ENCODE results near the gene CENPB.

CENPB gene

GRCh38 chr20:3766422-3767109 lies 20.0 kb downstream of the CENPB start:
- DNase-seq (ENCODE audit: low read depth, low spot score) = no peak

GRCh38 chr20:3765171-3765882 lies 21.2 kb downstream of the CENPB start:
- DNase-seq (ENCODE audit: low read depth, low spot score) = no peak

DNA sequence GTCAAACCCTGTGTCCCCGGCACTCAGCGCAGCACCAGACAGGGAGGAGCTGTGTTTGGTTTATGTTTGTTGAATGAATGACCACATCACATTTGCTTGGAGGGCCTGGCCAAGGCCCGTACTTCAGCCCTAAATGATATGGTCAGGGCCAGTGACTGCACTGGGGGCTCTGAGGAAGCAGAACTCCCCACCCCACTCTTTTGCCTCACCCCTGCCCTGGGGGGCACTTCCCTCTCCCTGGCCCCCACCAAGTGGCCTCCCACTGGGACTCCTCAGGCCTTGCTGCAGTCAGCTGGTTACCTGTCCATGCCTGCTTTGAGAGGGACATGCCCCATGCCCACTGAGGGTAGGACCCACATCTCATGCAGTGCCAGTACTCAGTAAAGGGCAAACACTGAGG lies 21.9 kb downstream of the CENPB start:
- DNase-seq (ENCODE audit: low read depth, low spot score) = no peak

- DNase-seq (ENCODE audit: low read depth, low spot score) = no peak
These were observed 22.6 kb downstream of the CENPB start for GRCh38 chr20:3763671-3764601.

DNA sequence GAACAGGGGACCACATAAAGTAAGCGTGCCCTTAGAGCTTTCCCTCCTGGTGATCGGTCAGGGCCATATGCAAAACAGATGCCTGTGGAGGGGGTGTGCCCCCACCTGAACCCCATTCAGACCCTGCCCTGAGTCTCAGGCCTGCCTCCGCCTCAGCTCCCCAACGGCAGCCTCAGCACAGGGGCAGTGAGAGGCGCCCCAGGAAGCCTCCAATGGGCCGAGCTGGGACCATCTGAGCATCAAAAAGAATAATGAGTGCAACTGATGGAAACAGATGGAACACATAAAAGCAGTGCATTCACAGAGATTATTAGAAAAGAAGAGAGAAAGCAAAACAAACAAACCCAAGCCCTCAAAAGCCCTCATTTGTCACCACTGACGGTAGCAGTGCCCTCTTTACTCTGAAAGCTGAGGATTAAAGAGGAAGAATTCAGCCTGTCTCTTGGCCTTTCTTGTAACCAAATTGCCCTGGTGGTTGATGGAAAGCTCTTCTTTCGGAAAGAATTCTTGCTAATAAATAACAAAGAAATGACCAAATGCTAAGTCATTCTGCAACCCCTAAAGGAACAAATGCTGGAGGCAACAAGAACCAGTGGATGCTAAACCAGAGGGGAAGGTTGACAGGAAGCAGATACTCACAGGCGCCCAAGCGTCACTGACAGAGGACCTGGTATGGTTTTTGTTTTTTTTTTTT lies 25.7 kb downstream of the CENPB start:
- DNase-seq (ENCODE audit: low read depth, low spot score) = no peak

DNA sequence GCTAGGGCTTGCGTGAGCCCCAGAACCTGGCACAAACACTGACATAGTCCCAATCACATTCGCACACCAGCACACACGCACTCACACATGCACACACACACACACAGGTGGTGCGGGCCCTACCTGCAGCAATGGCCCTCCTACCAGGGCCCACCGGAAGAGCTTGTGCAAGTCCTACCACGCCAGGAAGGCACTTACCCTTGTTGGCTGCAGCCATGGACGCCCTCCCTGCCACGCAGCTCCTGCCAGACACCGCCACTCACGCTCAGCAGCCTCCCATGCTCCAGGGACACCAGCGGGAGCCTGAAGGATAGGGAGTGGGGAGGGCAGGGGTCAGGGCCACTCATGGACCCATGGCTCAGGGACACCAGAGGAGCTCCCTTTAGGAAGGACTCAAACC lies 26.7 kb downstream of the CENPB start:
- no peak for DNase-seq (ENCODE audit: low read depth, low spot score)

DNA sequence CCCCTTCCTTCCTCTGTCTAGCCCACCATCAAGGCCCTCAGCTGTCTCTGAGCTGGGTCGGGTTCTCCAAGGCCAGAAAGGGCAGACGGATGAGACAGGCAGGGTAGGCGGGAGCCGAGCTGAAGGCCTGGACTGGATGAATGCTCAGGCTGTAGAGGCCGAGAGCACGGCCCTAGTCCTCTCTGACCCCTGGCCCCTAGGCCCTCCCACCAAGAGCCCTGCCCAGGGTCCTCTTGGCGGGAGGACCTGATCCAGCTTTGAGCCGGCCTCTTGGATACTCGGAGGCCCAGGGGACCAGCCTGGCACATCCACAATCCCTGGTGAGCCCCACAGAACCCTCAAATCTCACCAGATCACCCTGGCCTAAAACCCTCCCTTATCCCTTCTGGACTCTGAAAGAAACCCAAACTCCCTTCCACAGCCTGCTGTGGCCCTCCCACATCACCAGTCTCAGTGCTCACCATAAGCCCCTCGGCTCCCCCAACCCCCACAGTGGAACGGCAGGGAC lies 27.2 kb downstream of the CENPB start:
- no peak for DNase-seq (ENCODE audit: low read depth, low spot score)

GRCh38 chr20:3758566-3758965 lies 28.0 kb downstream of the CENPB start:
- no peak for DNase-seq (ENCODE audit: low read depth, low spot score)

- no peak for DNase-seq (ENCODE audit: low read depth, low spot score)
These were observed 29.3 kb downstream of the CENPB start for GRCh38 chr20:3757268-3757667.

DNA sequence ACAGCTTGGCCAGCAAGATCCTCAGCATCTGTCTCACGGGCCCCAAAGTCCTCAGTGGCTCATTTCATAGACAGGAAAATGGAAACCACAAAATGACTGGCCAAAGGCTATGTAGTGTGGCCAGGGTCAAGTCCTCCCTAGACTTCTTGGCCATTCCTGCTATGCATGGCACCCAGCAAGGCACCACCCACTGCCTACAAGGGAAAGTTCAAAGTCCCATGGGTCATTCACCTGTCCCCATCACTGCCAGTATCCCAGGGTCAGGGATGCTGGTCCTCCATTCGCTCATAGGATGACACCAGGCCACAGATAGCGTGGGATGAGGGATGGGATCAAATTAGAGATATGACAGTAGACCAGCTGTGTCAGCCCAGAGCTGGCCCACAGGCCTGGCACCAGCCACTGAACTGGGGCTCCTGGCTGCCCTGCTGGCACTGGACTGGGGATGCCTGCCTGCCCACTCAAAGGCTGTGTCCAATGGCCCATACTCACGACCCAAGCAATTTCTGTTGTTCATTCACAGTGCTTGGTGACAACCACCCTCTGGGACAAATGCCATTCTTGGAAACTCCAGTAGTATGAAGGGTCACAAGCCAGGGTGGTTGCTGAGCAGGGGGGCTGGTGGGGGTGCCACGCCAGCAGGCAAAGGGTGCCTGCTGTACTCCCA lies 30.6 kb downstream of the CENPB start:
- DNase-seq (ENCODE audit: low read depth, low spot score) = no peak

- DNase-seq (ENCODE audit: low read depth, low spot score) = no peak
These were observed 31.3 kb downstream of the CENPB start for GRCh38 chr20:3755269-3755668.

DNA sequence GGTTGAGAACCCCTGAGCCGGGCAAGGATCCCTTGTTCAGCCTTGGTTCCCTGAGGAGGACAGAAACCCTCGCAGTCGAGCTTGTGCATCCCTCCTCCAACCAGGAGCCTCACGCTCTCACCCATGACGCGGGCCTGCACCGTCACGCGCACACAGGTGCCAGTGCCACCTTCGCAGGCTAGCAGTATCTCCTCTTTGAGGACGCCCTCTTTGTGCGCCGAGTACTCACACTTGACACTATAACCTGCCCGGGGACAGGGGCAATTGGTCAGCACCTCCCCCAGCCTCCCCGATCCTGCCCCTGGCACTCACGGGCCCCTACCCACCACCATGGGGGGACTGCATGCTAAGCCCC lies 32.3 kb downstream of the CENPB start:
- no peak for DNase-seq (ENCODE audit: low read depth, low spot score)

DNA sequence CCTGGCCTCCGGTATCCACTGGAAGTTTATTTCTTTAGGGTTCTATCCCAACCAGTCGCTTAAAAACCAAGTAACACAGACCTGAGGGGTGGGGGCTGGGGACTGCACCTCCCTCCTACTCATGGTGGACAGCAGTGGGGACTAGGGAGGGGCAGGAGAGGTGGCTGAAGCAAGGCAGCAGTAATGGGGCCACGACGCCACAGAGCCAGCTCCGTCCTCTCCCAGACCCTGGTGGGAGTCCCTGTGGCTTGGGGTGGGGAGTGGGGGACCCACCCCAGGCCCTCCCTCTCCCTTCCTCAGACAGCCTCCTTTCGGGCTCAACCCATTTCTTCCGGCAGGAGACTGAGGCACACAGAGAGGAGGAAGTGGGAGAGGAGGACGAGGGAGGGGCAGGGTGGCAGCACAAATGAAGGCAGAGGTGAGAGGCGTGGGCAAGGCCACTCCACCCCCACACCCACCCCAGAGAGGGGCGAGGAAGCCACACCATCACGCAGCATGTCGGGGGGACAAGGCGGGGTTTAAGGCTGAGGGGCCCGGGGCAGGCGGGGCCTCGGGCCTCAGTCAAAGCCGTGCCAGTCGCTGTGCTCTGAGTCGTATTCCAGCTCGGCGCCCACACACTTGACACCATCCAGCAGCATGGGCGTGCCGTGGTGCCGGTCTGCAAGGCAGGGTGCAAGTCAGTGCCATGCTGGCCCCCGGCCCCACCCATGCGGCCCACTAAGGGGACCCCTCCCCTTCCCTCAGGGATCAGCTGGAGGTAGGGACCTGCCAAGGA lies 32.9 kb downstream of the CENPB start:
- DNase-seq (ENCODE audit: low read depth, low spot score) = no peak

- DNase-seq (ENCODE audit: low read depth, low spot score) = no peak
These were observed 33.4 kb downstream of the CENPB start for GRCh38 chr20:3753098-3753497.

- no peak for DNase-seq (ENCODE audit: low read depth, low spot score)
These were observed 34.2 kb downstream of the CENPB start for GRCh38 chr20:3752386-3752759.

DNA sequence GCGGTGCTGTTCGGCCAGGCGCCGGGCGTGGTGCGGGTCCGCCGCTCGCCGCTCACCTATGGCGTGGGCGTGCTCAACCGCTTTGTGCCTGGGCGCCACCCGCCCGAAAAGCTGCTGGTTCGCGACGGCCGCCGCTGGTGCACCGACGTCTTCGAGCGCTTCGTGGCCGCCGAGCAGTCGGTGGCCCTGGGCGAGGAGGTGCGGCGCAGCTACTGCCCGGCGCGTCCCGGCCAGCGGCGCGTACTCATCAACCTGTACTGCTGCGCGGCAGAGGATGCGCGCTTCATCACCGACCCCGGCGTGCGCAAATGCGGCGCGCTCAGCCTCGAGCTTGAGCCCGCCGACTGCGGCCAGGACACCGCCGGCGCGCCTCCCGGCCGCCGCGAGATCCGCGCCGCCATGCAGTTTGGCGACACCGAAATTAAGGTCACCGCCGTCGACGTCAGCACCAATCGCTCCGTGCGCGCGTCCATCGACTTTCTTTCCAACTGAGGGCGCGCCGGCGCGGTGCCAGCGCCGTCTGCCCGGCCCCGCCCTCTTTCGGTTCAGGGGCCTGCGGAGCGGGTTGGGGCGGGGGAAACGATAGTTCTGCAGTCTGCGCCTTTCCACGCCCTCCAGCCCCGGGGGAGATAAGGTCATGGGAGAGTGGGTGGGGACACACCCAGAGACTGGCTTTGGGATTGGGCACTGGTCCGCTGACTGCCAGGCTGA lies 34.7 kb downstream of the CENPB start:
- DNase-seq (ENCODE audit: low read depth, low spot score) = no peak

DNA sequence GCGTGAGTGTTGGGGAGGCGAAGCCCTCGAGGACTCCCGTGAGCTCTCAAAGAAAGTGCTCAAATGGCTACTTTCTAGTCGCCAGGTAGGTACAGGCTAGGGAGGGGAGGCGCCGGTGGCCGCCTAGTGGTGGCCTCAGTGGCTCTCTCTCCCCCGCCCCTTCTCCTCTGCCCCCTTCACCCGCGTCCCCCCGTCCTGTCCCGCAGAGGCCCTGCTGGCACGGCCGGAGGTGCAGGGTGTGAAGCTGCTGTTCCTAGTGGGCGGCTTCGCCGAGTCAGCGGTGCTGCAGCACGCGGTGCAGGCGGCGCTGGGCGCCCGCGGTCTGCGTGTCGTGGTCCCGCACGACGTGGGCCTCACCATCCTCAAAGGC lies 35.2 kb downstream of the CENPB start:
- no peak for DNase-seq (ENCODE audit: low read depth, low spot score)

GRCh38 chr20:3749689-3750531 lies 36.6 kb downstream of the CENPB start:
- DNase-seq (ENCODE audit: low read depth, low spot score) = no peak
